Upper lobe of left lung (tissue), 6 donors: ENCODE results near the gene YLPM1. TPM values are rescaled to one million over a fixed set of nuclear protein-coding genes. Genes with fewer than 3 reads are reported as not detected.

Source experiments
- ATAC-seq, 2 donors: fragments of 200-7000 bp; cut with Tn5 transposase; one replicate each; pipeline ENCODE4 v1.9.1; 2022; ENCODE audit warnings: mild to moderate bottlenecking in 2 of 2, moderate library complexity in 2 of 2; ENCODE audit not compliant: low FRiP score in 2 of 2
- DNase-seq, 2 donors: peaks; one replicate each; pipeline ENCODE4 v3.0.0-alpha.2; 2019 to 2020
- H3K27ac ChIP-seq, 4 donors: fragments of 200-600 bp; sonication (generic); one replicate each; pipeline ENCODE4 v1.5.1; 2016 to 2019
- H3K27me3 ChIP-seq, 4 donors: fragments of 200-600 bp; sonication (generic); one replicate each; pipeline ENCODE4 v1.5.1; 2017 to 2019
- H3K36me3 ChIP-seq, 4 donors: fragments of 200-600 bp; sonication (generic); one replicate each; pipeline ENCODE4 v1.5.1; 2016 to 2019
- H3K4me1 ChIP-seq, 4 donors: fragments of 200-600 bp; sonication (generic); one replicate each; pipeline ENCODE4 v1.5.1; 2018 to 2019
- H3K4me3 ChIP-seq, 4 donors: fragments of 200-600 bp; sonication (generic); one replicate each; pipeline ENCODE4 v1.5.1; 2017 to 2019; ENCODE audit warnings: mild to moderate bottlenecking in 2 of 4, moderate library complexity in 1 of 4
- H3K9me3 ChIP-seq, 4 donors: fragments of 200-600 bp; sonication (generic); one replicate each; pipeline ENCODE4 v1.5.1; 2018 to 2019
- CTCF ChIP-seq, 6 experiments: fragments of 450-650 bp in 4 of 6; fragments of 200-600 bp in 2 of 6; sonication (generic) in 2 of 6; IDR thresholded peaks; one replicate each; pipeline ENCODE4 v1.5.1; 2016 to 2019; ENCODE audit warnings: antibody characterized with exemption in 6 of 6
- EP300 ChIP-seq, 4 donors: sonication (generic); formaldehyde crosslinking; IDR thresholded peaks; one replicate each; pipeline ENCODE4 v1.5.1; 2017; ENCODE audit warnings: antibody characterized with exemption in 4 of 4, control low read depth in 2 of 4
- POLR2A ChIP-seq, 4 donors: fragments of 450-650 bp; IDR thresholded peaks; one replicate each; pipeline ENCODE4 v1.5.1; 2016 to 2017; ENCODE audit warnings: antibody characterized with exemption in 4 of 4, mild to moderate bottlenecking in 2 of 4
- POLR2AphosphoS5 ChIP-seq, 2 donors: sonication (generic); formaldehyde crosslinking; IDR thresholded peaks; one replicate each; pipeline ENCODE4 v1.5.1; 2017; ENCODE audit warnings: antibody characterized with exemption in 2 of 2
- WGBS, 2 donors: methylation state at CpG; one replicate each; pipeline ENCODE4 v1.1.5; 2017 to 2018; 5-methylcytosine and 5-hydroxymethylcytosine counted together
- total RNA-seq, 6 donors: library from RNA; depleted of rRNA in 4 of 6; stranded (reverse); fragments of >200 nt in 4 of 6; gene quantifications; one replicate each; pipeline versions ENCODE4 v1.1.0 to v1.2.1, GENCODE V29; 2016 to 2021
- donor health status: DM: no; HTN: no; CAD: no; lungs with moderate emphysema.
- donor health status: DM: no; HTN: yes; CAD: no; lungs with severe emphysema.

Gene YLPM1
- total RNA-seq, 6 donors from 2014 or later: 38.8 to 85.9 (median 45.6) TPM

GRCh38 chr14:74763803-74764531, 851 bp downstream of the YLPM1 start:
- Histone ChIP-seq H3K4me1 (peaks cover 29 to 57% (median 42%) of the 10 kb centered on the region in 4 donors), H3K27me3 (no peaks in the 10 kb centered on the region), H3K36me3 (no peaks in the 10 kb centered on the region), H3K27ac (peak overlapping the region; percentile 93 to 96 (median 94)), H3K9me3 (no peaks in the 10 kb centered on the region), H3K4me3 (peak overlapping the region; percentile 90 to 98 (median 96))
- DNase-seq (peak in 1 of 2 donors; percentile 21), ATAC-seq (no peak)
- 2% methylated on average over 16 to 19 of the region's 19 CpGs for WGBS, 2 donors
- TF ChIP-seq POLR2A (IDR thresholded peaks at IDR 0.05) (no peak), POLR2AphosphoS5 (IDR thresholded peaks at IDR 0.05) (no peak), EP300 (IDR thresholded peaks at IDR 0.05) (no peak), CTCF (IDR thresholded peaks at IDR 0.05) (no peak)

- H3K36me3 ChIP-seq: no peaks in the 10 kb centered on the region
- H3K27me3 ChIP-seq: no peaks in the 10 kb centered on the region
- TF ChIP-seq CTCF (IDR thresholded peaks at IDR 0.05) (no peak), EP300 (IDR thresholded peaks at IDR 0.05) (no peak), POLR2A (IDR thresholded peaks at IDR 0.05) (no peak), POLR2AphosphoS5 (IDR thresholded peaks at IDR 0.05) (no peak)
- no peak for ATAC-seq
- no peak overlapping the region for H3K27ac ChIP-seq
- H3K4me1 ChIP-seq: peaks cover 29 to 61% (median 42%) of the 10 kb centered on the region in 4 donors
- DNase-seq: no peak
- H3K4me3 ChIP-seq: peak overlapping the region in 2 of 4 donors; percentile 97 to 98
- H3K9me3 ChIP-seq: no peaks in the 10 kb centered on the region
Measured at GRCh38 chr14:74765721-74766120, 2.6 kb downstream of the YLPM1 start.

- no peak overlapping the region for H3K4me3 ChIP-seq
- no peak for TF ChIP-seq EP300 (IDR thresholded peaks at IDR 0.05)
- no peak for TF ChIP-seq POLR2AphosphoS5 (IDR thresholded peaks at IDR 0.05)
- no peak for TF ChIP-seq CTCF (IDR thresholded peaks at IDR 0.05)
- no peak for TF ChIP-seq POLR2A (IDR thresholded peaks at IDR 0.05)
- 75 to 82% methylated on average over 5 of the region's 5 CpGs for WGBS, 2 donors
- H3K4me1 ChIP-seq: peaks cover 13 to 27% (median 20%) of the 10 kb centered on the region in 4 donors
- no peak for DNase-seq
- H3K9me3 ChIP-seq: no peaks in the 10 kb centered on the region
- H3K27ac ChIP-seq: no peak overlapping the region
- no peak for ATAC-seq
- H3K36me3 ChIP-seq: peaks cover 0 to 7% (median under 1%) of the 10 kb centered on the region in 4 donors
- H3K27me3 ChIP-seq: no peaks in the 10 kb centered on the region
Measured at GRCh38 chr14:74771399-74771798, 8.3 kb downstream of the YLPM1 start.

GRCh38 chr14:74784634-74785033, 21.5 kb downstream of the YLPM1 start:
- Histone ChIP-seq H3K27me3 (no peaks in the 10 kb centered on the region), H3K36me3 (peaks cover 22 to 78% (median 48%) of the 10 kb centered on the region in 4 donors), H3K4me1 (no peaks in the 10 kb centered on the region), H3K9me3 (no peaks in the 10 kb centered on the region), H3K27ac (no peak overlapping the region), H3K4me3 (no peak overlapping the region)
- ATAC-seq (no peak), DNase-seq (no peak)
- TF ChIP-seq POLR2A (IDR thresholded peaks at IDR 0.05): no peak
- TF ChIP-seq POLR2AphosphoS5 (IDR thresholded peaks at IDR 0.05): no peak
- no peak for TF ChIP-seq EP300 (IDR thresholded peaks at IDR 0.05)
- no peak for TF ChIP-seq CTCF (IDR thresholded peaks at IDR 0.05)
